22Rv1 (cell line): ENCODE data around the gene CEP152.
A peak's percentile ranks its signal among the peaks of the same experiment; 100 is the strongest.

Experiments
- H3K27ac ChIP-seq: fragments of 450-650 bp; 2 replicates; pipeline ENCODE4 v1.5.1; 2017
- ZFX ChIP-seq: fragments of 450-650 bp; IDR thresholded peaks from 2 replicates; pipeline ENCODE4 v1.6.1; 2017; ENCODE audit warnings: antibody characterized with exemption, borderline replicate concordance
- TF ChIP-seq, protein P1 (sequence below): fragments of 450-650 bp; IDR thresholded peaks from 2 replicates; pipeline ENCODE4 v1.5.1; 2017; ENCODE audit warnings: mild to moderate bottlenecking

CEP152 gene

DNA sequence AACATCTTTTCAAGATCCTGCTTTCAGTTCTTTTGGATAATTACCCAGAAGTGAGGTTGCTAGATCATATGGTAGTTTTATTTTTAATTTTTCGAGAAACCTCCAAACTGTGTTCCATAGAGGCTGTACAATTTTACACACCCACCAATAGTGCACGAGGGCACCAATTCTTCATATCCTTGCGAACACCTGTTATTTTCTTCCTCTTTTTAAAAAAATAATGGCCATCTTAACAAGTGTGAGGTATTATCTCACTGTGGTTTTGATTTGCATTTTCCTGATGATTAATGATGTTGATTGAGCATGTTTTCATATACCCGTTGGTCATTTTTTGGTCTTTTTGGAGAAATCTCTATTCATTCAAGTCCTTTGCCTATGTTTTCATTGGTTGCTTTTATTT lies 17.6 kb upstream of the CEP152 start:
- no peak overlapping the region for H3K27ac ChIP-seq
- TF ChIP-seq, protein P1, sequence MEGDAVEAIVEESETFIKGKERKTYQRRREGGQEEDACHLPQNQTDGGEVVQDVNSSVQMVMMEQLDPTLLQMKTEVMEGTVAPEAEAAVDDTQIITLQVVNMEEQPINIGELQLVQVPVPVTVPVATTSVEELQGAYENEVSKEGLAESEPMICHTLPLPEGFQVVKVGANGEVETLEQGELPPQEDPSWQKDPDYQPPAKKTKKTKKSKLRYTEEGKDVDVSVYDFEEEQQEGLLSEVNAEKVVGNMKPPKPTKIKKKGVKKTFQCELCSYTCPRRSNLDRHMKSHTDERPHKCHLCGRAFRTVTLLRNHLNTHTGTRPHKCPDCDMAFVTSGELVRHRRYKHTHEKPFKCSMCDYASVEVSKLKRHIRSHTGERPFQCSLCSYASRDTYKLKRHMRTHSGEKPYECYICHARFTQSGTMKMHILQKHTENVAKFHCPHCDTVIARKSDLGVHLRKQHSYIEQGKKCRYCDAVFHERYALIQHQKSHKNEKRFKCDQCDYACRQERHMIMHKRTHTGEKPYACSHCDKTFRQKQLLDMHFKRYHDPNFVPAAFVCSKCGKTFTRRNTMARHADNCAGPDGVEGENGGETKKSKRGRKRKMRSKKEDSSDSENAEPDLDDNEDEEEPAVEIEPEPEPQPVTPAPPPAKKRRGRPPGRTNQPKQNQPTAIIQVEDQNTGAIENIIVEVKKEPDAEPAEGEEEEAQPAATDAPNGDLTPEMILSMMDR: no peak
- TF ChIP-seq ZFX: no peak

DNA sequence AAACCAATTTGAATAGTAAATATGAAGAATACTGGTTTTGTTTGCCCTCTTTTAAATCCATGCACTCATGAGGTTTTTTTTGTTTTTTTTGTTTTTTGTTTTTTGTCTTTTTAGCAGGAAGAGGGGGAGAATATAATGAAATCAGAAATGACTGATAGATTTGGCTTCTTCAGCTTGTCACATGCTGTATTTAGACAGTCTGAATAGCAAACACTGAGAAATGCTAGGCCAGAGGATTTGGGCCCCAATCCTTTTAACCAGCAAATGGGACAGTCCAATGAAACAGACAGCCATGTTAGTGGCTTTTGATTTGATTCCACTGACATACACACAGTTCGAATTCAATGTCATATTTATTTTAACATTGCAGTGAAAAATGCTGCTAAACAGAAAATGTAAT lies 14.2 kb upstream of the CEP152 start:
- H3K27ac ChIP-seq: no peak overlapping the region
- TF ChIP-seq, protein P1: no peak
- TF ChIP-seq ZFX: no peak

DNA sequence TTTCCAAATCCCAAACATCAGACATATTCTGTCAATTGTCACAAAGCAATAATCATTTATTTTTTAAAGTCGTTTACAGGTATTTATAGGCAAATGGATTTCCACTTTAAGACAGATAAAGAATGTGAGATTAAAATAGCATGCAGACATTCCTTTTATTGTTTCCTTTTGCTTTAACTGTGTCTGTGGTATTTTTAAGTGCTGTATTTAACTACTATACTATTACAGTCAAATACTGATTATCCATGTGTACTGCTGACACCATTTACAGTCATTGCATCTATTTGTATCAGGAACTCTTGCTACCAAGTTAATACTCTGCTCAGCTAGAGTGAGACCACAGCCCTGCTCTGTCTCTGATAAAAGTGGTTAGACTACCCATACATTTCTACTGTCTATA lies 12.8 kb upstream of the CEP152 start:
- no peak for TF ChIP-seq ZFX
- TF ChIP-seq, protein P1: no peak
- no peak overlapping the region for H3K27ac ChIP-seq

DNA sequence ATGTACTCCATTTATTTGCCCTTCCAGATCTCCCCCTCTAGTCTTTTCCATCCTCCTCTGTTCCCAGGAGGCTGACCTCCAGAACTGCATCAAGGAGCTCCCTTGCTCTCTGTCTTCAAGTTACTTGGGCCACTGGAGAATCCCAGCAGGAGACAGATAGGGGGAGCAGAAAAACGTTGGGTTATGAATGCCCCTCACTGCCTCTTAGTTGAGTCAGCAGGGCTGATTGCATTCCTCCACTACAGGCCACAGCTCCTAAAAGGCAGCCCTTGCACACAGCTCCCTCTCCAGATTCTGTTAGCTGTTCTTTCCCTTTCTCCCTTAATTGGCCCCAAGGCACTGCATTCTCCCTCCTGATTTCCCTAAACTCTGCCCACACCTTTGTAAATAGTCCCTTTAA lies 12.4 kb upstream of the CEP152 start:
- no peak for TF ChIP-seq ZFX
- TF ChIP-seq, protein P1: no peak
- no peak overlapping the region for H3K27ac ChIP-seq

DNA sequence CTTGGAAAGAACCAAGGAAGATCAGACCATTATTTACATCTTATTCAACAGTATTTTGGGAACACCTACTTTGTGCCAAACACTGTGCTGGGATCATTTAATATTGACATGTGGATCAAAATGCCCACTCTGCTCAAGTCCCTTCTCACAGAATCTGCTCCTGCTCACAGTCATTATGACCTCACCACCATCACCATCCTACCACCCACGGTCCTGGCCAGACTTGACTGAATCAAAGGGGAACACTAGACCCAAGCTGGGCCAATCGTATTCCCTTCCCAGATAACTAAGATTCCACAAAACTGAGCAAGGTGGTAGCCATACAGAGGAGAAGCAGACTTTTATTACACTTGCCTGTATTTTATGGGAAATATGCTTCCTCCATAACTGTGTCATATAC lies 3.4 kb upstream of the CEP152 start:
- TF ChIP-seq, protein P1: no peak
- no peak for TF ChIP-seq ZFX
- no peak overlapping the region for H3K27ac ChIP-seq

DNA sequence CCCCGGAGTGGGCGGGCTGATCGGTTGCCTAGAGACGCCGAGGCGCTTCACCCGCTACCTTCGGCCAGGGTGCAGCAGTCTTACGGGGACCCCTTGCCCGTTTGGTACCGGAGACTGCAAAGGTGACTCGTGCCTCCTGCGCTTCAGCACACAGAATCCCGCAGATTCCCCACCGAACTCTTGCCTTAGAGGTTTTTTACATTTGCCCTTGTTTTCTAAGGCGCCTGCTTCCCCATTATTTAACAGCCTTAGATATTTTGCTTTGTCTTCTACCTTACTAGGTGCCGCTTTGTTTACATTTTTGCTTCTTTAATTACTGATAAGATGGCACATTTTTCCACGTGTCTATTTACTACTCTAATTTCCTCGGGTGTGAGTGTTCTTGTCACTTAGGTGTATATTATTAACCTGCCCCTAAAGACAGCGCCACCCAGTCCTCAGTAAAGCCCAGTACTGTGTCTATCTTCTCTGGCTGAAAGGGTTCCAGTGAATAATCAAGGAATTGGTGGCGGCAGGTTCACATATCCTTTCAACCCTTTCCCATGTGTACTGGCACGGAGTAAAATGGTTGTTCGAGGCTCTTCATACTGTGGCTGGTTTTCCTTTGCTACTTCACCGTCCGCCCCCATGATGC lies 573 bp upstream of the CEP152 start:
- H3K27ac ChIP-seq: peak overlapping the region; percentile 95
- no peak for TF ChIP-seq ZFX
- TF ChIP-seq, protein P1: peak; percentile 57

DNA sequence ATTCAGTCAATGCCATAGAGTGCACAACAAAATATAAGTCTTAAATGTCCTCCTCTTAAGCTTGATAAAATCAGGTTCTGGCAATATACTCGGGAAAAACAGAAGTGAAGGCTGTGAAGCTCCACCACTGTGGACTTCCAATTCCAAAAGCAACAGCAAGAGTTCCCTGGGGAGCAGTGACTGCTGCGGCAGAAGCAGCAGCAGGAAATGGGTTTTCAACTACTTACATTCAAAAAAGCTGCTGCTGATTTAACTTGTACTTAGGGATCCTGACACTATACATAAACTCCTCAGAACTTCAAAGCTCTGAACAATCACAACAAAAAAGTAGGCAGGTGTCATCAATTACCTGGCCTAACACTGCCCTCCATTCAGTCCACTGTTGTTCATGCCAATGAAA lies 4.7 kb downstream of the CEP152 start:
- H3K27ac ChIP-seq: no peak overlapping the region

More for the DNA sequence above, 4.7 kb downstream of the CEP152 start:
- TF ChIP-seq, protein P1: no peak
- TF ChIP-seq ZFX: no peak
